Uterus (tissue), 4 donors: ENCODE results near the gene SORCS3. TPM values are rescaled to one million over a fixed set of nuclear protein-coding genes. Genes with fewer than 3 reads are reported as not detected.

Source experiments
- DNase-seq, 2 donors: peaks; one replicate each; pipeline ENCODE4 v3.0.0-alpha.2; 2019 to 2020
- H3K27ac ChIP-seq, 2 donors: fragments of 200-600 bp; sonication (generic); 1 replicate in 1 of 2; 2 replicates in 1 of 2; pipeline ENCODE4 v1.5.1; 2016 to 2018
- H3K27me3 ChIP-seq, 2 donors: fragments of 200-600 bp; sonication (generic); one replicate each; pipeline ENCODE4 v1.5.1; 2018 to 2019; ENCODE audit warnings: control low read depth in 1 of 2
- H3K36me3 ChIP-seq, 2 donors: fragments of 200-600 bp; sonication (generic); one replicate each; pipeline ENCODE4 v1.5.1; 2019; ENCODE audit warnings: control low read depth in 1 of 2
- H3K4me1 ChIP-seq, 2 donors: fragments of 200-600 bp; sonication (generic); one replicate each; pipeline ENCODE4 v1.5.1; 2018 to 2019; ENCODE audit warnings: control low read depth in 1 of 2
- H3K4me3 ChIP-seq, 2 donors: fragments of 200-600 bp; sonication (generic); 1 replicate in 1 of 2; 2 replicates in 1 of 2; pipeline ENCODE4 v1.5.1; 2018 to 2019; ENCODE audit warnings: mild to moderate bottlenecking in 1 of 2
- H3K9me3 ChIP-seq, 2 donors: fragments of 200-600 bp; sonication (generic); one replicate each; pipeline ENCODE4 v1.5.1; 2019; ENCODE audit warnings: control low read depth in 1 of 2
- CTCF ChIP-seq, 4 experiments: fragments of 200-600 bp in 2 of 4; fragments of 450-650 bp in 2 of 4; sonication (generic) in 2 of 4; IDR thresholded peaks; one replicate each; pipeline ENCODE4 v1.5.1; 2016 to 2019; ENCODE audit warnings: antibody characterized with exemption in 4 of 4, mild to moderate bottlenecking in 2 of 4, moderate library complexity in 1 of 4
- POLR2A ChIP-seq, 2 donors: fragments of 450-650 bp; IDR thresholded peaks; one replicate each; pipeline ENCODE4 v1.6.1; 2016; ENCODE audit warnings: antibody characterized with exemption in 2 of 2, mild to moderate bottlenecking in 1 of 2, moderate library complexity in 1 of 2
- intact Hi-C: fragments of 100-400 bp; cut with DNase I; formaldehyde crosslinking; loops from one replicate; pipeline ENCODE4 v1.15.1; 2023; ENCODE audit warnings: low total_unique reads
- total RNA-seq, 4 donors: library from RNA; depleted of rRNA in 3 of 4; stranded (reverse); fragments of >200 nt in 3 of 4; gene quantifications; one replicate each; pipeline versions ENCODE4 v1.1.0 to v1.2.4, GENCODE V29; 2014 to 2023
- donor health status: DM: yes; HTN: yes; CAD: no.

The SORCS3 gene
- total RNA-seq, 4 donors from 2014 or later: 0.77 to 2.4 TPM; not detected in 2

GRCh38 chr10:105292236-105292635 lies 651.1 kb downstream of the SORCS3 start:
- Histone ChIP-seq H3K36me3 (no peaks in the 10 kb centered on the region), H3K27ac (no peak overlapping the region), H3K9me3 (no peaks in the 10 kb centered on the region), H3K27me3 (no peaks in the 10 kb centered on the region), H3K4me1 (no peaks in the 10 kb centered on the region), H3K4me3 (no peak overlapping the region)
- no peak for TF ChIP-seq POLR2A (IDR thresholded peaks at IDR 0.05)
- TF ChIP-seq CTCF (IDR thresholded peaks at IDR 0.05): no peak
- DNase-seq: no peak
- intact Hi-C loops: no loop called here
